Left renal pelvis (tissue), 4 donors: ENCODE results near the gene MYO15A. TPM values are rescaled to one million over a fixed set of nuclear protein-coding genes. Genes with fewer than 3 reads are reported as not detected.
A peak's percentile ranks its signal among the peaks of the same experiment; 100 is the strongest.

Experiments
- DNase-seq, 4 donors: peaks; one replicate each; pipeline ENCODE4 v3.0.0-alpha.2; 2013; ENCODE audit warnings: low read depth in 4 of 4, low spot score in 3 of 4
- polyA plus RNA-seq, 4 donors: library from polyadenylated mRNA; unstranded; fragments of 120-200 nt; gene quantifications; one replicate each; pipeline ENCODE4 v1.2.1, GENCODE V29; 2013; ENCODE audit not compliant: insufficient read length in 4 of 4

The MYO15A gene
- polyA plus RNA-seq, 4 donors: 2.9 to 6.2 (median 4.7) TPM

- no peak for DNase-seq
These were observed 20.5 kb downstream of the MYO15A start for GRCh38 chr17:18129041-18129502.

GRCh38 chr17:18132711-18133110 lies 24.2 kb downstream of the MYO15A start:
- no peak for DNase-seq

GRCh38 chr17:18136357-18136756 lies 27.8 kb downstream of the MYO15A start:
- DNase-seq: no peak

- DNase-seq: no peak
These were observed 29.7 kb downstream of the MYO15A start for GRCh38 chr17:18138065-18138749.

- no peak for DNase-seq
These were observed 30.5 kb downstream of the MYO15A start for GRCh38 chr17:18139092-18139491.

GRCh38 chr17:18139498-18139897 lies 30.9 kb downstream of the MYO15A start:
- no peak for DNase-seq

- no peak for DNase-seq
These were observed 31.4 kb downstream of the MYO15A start for GRCh38 chr17:18139949-18140348.

- no peak for DNase-seq
These were observed 32.1 kb downstream of the MYO15A start for GRCh38 chr17:18140648-18141047.

- DNase-seq: peak in 1 of 4 donors; percentile 41
These were observed 32.8 kb downstream of the MYO15A start for GRCh38 chr17:18141210-18141803.

- DNase-seq: no peak
These were observed 33.9 kb downstream of the MYO15A start for GRCh38 chr17:18142417-18142816.

- no peak for DNase-seq
These were observed 34.7 kb downstream of the MYO15A start for GRCh38 chr17:18143044-18143936.

- no peak for DNase-seq
These were observed 35.7 kb downstream of the MYO15A start for GRCh38 chr17:18144261-18144660.

- DNase-seq: no peak
These were observed 36.3 kb downstream of the MYO15A start for GRCh38 chr17:18144855-18145254.

- DNase-seq: no peak
These were observed 37.3 kb downstream of the MYO15A start for GRCh38 chr17:18145811-18146210.

- DNase-seq: no peak
These were observed 37.7 kb downstream of the MYO15A start for GRCh38 chr17:18146259-18146658.

GRCh38 chr17:18146980-18147379 lies 38.4 kb downstream of the MYO15A start:
- no peak for DNase-seq

GRCh38 chr17:18148586-18148985 lies 40.0 kb downstream of the MYO15A start:
- DNase-seq: no peak

GRCh38 chr17:18151290-18151689 lies 42.7 kb downstream of the MYO15A start:
- no peak for DNase-seq

- DNase-seq: no peak
These were observed 46.6 kb downstream of the MYO15A start for GRCh38 chr17:18155179-18155578.

GRCh38 chr17:18156171-18156975 lies 47.8 kb downstream of the MYO15A start:
- DNase-seq: no peak

- no peak for DNase-seq
These were observed 48.4 kb downstream of the MYO15A start for GRCh38 chr17:18156976-18157280.
